Measurements from ENCODE around the gene TEPSIN.

Gene TEPSIN

GRCh38 chr17:81179861-81180260 is 59.0 kb downstream of the TEPSIN start:
- H3K4me1 ChIP-seq (ENCODE audit: control insufficient read depth, insufficient read depth, low read length): no peaks in the 10 kb centered on the region

GRCh38 chr17:81179220-81179619 is 59.6 kb downstream of the TEPSIN start:
- Histone ChIP-seq H3K36me3 (ENCODE audit: control insufficient read depth, insufficient read depth, low read length) (no peaks in the 10 kb centered on the region), H3K9ac (ENCODE audit: low read depth, low read length) (no peak overlapping the region), H3K9me3 (ENCODE audit: control insufficient read depth, insufficient read depth, low read length) (no peaks in the 10 kb centered on the region), H3K4me3 (ENCODE audit: low read depth, low read length) (no peak overlapping the region), H3K27ac (ENCODE audit: low read depth, low read length) (no peak overlapping the region), H3K27me3 (ENCODE audit: control insufficient read depth, insufficient read depth, low read length) (no peaks in the 10 kb centered on the region), H3K4me1 (ENCODE audit: control insufficient read depth, insufficient read depth, low read length) (no peaks in the 10 kb centered on the region)

More at GRCh38 chr17:81179861-81180260, 59.0 kb downstream of the TEPSIN start:
- no peak overlapping the region for H3K9ac ChIP-seq (ENCODE audit: low read depth, low read length)
- no peaks in the 10 kb centered on the region for H3K27me3 ChIP-seq (ENCODE audit: control insufficient read depth, insufficient read depth, low read length)
- H3K27ac ChIP-seq (ENCODE audit: low read depth, low read length): no peak overlapping the region
- H3K4me3 ChIP-seq (ENCODE audit: low read depth, low read length): no peak overlapping the region
- no peaks in the 10 kb centered on the region for H3K9me3 ChIP-seq (ENCODE audit: control insufficient read depth, insufficient read depth, low read length)
- H3K36me3 ChIP-seq (ENCODE audit: control insufficient read depth, insufficient read depth, low read length): no peaks in the 10 kb centered on the region
